GM23338 (cell line): ENCODE data around the gene PIGV. TPM values are rescaled to one million over a fixed set of nuclear protein-coding genes. Genes with fewer than 3 reads are reported as not detected.

Experiments
- ATAC-seq: fragments of 200-7000 bp; cut with Tn5 transposase; 3 replicates; pipeline ENCODE4 v1.9.1; 2020
- DNase-seq: peaks from one replicate; pipeline ENCODE4 v3.0.0-alpha.2; 2015; ENCODE audit warnings: low spot score
- H2AFZ ChIP-seq: fragments of 200-600 bp; sonication (generic); 2 replicates; pipeline ENCODE4 v1.8.0; 2016; ENCODE audit warnings: antibody characterized with exemption, mild to moderate bottlenecking, moderate library complexity
- H3F3A ChIP-seq: fragments of 200-600 bp; sonication (generic); replicated peaks from 2 replicates; pipeline ENCODE4 v1.8.0; 2017; ENCODE audit warnings: antibody characterized with exemption, mixed run types, low read depth
- H3K27ac ChIP-seq: fragments of 200-600 bp; sonication (generic); 2 replicates; pipeline ENCODE4 v1.6.1; 2016; ENCODE audit warnings: low read depth
- H3K27me3 ChIP-seq: fragments of 200-600 bp; sonication (generic); 2 replicates; pipeline ENCODE4 v1.8.0; 2016; ENCODE audit warnings: mild to moderate bottlenecking, mixed run types, moderate library complexity; ENCODE audit not compliant: insufficient read depth
- H3K36me3 ChIP-seq: fragments of 200-600 bp; sonication (generic); 2 replicates; pipeline ENCODE4 v1.8.0; 2016; ENCODE audit warnings: mild to moderate bottlenecking; ENCODE audit not compliant: insufficient read depth
- H3K4me1 ChIP-seq: fragments of 200-600 bp; sonication (generic); 2 replicates; pipeline ENCODE4 v1.8.0; 2016; ENCODE audit warnings: mild to moderate bottlenecking, moderate library complexity; ENCODE audit not compliant: insufficient read depth
- H3K4me2 ChIP-seq: fragments of 200-600 bp; sonication (generic); 2 replicates; pipeline ENCODE4 v1.7.1; 2017; ENCODE audit warnings: mixed run types
- H3K4me3 ChIP-seq: fragments of 200-600 bp; sonication (generic); 2 replicates; pipeline ENCODE4 v1.6.1; 2016; ENCODE audit warnings: mixed run types
- H3K79me2 ChIP-seq: fragments of 200-600 bp; sonication (generic); replicated peaks from 2 replicates; pipeline ENCODE4 v1.8.0; 2017; ENCODE audit warnings: mild to moderate bottlenecking; ENCODE audit not compliant: insufficient read depth
- H3K9me2 ChIP-seq: fragments of 200-600 bp; sonication (generic); 2 replicates; pipeline ENCODE4 v1.8.0; 2017; ENCODE audit not compliant: insufficient read depth
- H4K20me1 ChIP-seq: fragments of 200-600 bp; sonication (generic); replicated peaks from 2 replicates; pipeline ENCODE4 v1.8.0; 2017; ENCODE audit warnings: mild to moderate bottlenecking; ENCODE audit not compliant: insufficient read depth
- H3K27ac Mint-ChIP-seq: 2 replicates; pipeline ENCODE4 v1.8.0; 2020; ENCODE audit warnings: inconsistent platforms, mild to moderate bottlenecking, moderate library complexity, mixed read lengths
- H3K27me3 Mint-ChIP-seq: 3 replicates; pipeline ENCODE4 v1.8.0; 2022; ENCODE audit warnings: low read depth, mild to moderate bottlenecking, moderate library complexity, mixed read lengths, inconsistent platforms; ENCODE audit not compliant: insufficient read depth, poor library complexity
- H3K36me3 Mint-ChIP-seq: 3 replicates; pipeline ENCODE4 v1.8.0; 2021; ENCODE audit warnings: low read depth, mild to moderate bottlenecking, inconsistent platforms, moderate library complexity, mixed read lengths
- H3K4me1 Mint-ChIP-seq: 3 replicates; pipeline ENCODE4 v1.8.0; 2020; ENCODE audit warnings: mild to moderate bottlenecking, inconsistent platforms, mixed read lengths
- H3K4me3 Mint-ChIP-seq: 3 replicates; pipeline ENCODE4 v1.8.0; 2021; ENCODE audit warnings: moderate library complexity, mild to moderate bottlenecking, inconsistent platforms, mixed read lengths
- H3K9me3 Mint-ChIP-seq: 3 replicates; pipeline ENCODE4 v1.8.0; 2020; ENCODE audit warnings: moderate library complexity, mild to moderate bottlenecking, inconsistent platforms, mixed read lengths
- CREB1 ChIP-seq: fragments of 250-450 bp; sonication (Bioruptor Pico); IDR thresholded peaks from 2 replicates; pipeline ENCODE4 v1.5.0; 2020; ENCODE audit warnings: low read depth, mild to moderate bottlenecking, moderate library complexity
- EZH2 ChIP-seq: fragments of 200-600 bp; sonication (generic); IDR thresholded peaks from one replicate; pipeline ENCODE4 v1.8.0; 2017; ENCODE audit warnings: antibody characterized with exemption, mild to moderate bottlenecking, low read depth; ENCODE audit not compliant: unreplicated experiment
- JUNB ChIP-seq: IDR thresholded peaks from one replicate; pipeline ENCODE4 v1.6.1; 2016; ENCODE audit warnings: antibody characterized with exemption; ENCODE audit not compliant: unreplicated experiment
- NANOG ChIP-seq: IDR thresholded peaks from 2 replicates; pipeline ENCODE4 v1.6.1; 2016; ENCODE audit warnings: antibody characterized with exemption, borderline replicate concordance
- POLR2AphosphoS5 ChIP-seq: IDR thresholded peaks from 2 replicates; pipeline ENCODE4 v1.6.1; 2016; ENCODE audit warnings: antibody characterized with exemption, low read depth
- STAT1 ChIP-seq: IDR thresholded peaks from one replicate; pipeline ENCODE4 v1.6.1; 2016; ENCODE audit warnings: antibody characterized with exemption; ENCODE audit not compliant: unreplicated experiment
- ZNF114 ChIP-seq: fragments of 250-450 bp; sonication (Bioruptor Pico); IDR thresholded peaks from 2 replicates; pipeline ENCODE4 v1.5.0; 2020; ENCODE audit warnings: mild to moderate bottlenecking, moderate library complexity
- polyA plus RNA-seq: library from polyadenylated mRNA; unstranded; fragments of >200 nt; fragmentation: Nextera tagmentation; extraction: Ambion mirVana; gene quantifications from 2 replicates; pipeline ENCODE4 v1.2.1, GENCODE V29; 2016
- total RNA-seq: library from RNA; depleted of rRNA; stranded (reverse); fragments of >200 nt; shearing (Covaris generic); gene quantifications from 2 replicates; pipeline ENCODE4 v1.2.3, GENCODE V29; 2014
- TF ChIP-seq, protein P1 (sequence below): IDR thresholded peaks from one replicate; pipeline ENCODE4 v1.6.1; 2018; ENCODE audit warnings: antibody characterized with exemption; ENCODE audit not compliant: unreplicated experiment
- TF ChIP-seq, protein P2 (sequence below), 2 experiments: fragments of 200-600 bp in 1 of 2; sonication (generic) in 1 of 2; conservative IDR thresholded peaks; 2 replicates each; pipeline versions ENCODE4 v1.5.1 to v1.6.1; 2016 to 2017; ENCODE audit warnings: antibody characterized with exemption in 2 of 2, low read depth in 2 of 2, mild to moderate bottlenecking in 2 of 2, moderate library complexity in 1 of 2

The PIGV gene
- total and polyA plus RNA-seq, 2 experiments from 2014 or later = 4.5 to 12.6 TPM

DNA sequence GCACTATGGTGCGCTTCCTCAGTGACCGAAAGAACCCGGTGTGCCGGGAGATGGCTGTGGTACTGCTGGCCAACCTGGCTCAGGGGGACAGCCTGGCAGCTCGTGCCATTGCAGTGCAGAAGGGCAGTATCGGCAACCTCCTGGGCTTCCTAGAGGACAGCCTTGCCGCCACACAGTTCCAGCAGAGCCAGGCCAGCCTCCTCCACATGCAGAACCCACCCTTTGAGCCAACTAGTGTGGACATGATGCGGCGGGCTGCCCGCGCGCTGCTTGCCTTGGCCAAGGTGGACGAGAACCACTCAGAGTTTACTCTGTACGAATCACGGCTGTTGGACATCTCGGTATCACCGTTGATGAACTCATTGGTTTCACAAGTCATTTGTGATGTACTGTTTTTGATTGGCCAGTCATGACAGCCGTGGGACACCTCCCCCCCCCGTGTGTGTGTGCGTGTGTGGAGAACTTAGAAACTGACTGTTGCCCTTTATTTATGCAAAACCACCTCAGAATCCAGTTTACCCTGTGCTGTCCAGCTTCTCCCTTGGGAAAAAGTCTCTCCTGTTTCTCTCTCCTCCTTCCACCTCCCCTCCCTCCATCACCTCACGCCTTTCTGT is 7.3 kb upstream of the PIGV start (continued):
- TF ChIP-seq, protein P1, sequence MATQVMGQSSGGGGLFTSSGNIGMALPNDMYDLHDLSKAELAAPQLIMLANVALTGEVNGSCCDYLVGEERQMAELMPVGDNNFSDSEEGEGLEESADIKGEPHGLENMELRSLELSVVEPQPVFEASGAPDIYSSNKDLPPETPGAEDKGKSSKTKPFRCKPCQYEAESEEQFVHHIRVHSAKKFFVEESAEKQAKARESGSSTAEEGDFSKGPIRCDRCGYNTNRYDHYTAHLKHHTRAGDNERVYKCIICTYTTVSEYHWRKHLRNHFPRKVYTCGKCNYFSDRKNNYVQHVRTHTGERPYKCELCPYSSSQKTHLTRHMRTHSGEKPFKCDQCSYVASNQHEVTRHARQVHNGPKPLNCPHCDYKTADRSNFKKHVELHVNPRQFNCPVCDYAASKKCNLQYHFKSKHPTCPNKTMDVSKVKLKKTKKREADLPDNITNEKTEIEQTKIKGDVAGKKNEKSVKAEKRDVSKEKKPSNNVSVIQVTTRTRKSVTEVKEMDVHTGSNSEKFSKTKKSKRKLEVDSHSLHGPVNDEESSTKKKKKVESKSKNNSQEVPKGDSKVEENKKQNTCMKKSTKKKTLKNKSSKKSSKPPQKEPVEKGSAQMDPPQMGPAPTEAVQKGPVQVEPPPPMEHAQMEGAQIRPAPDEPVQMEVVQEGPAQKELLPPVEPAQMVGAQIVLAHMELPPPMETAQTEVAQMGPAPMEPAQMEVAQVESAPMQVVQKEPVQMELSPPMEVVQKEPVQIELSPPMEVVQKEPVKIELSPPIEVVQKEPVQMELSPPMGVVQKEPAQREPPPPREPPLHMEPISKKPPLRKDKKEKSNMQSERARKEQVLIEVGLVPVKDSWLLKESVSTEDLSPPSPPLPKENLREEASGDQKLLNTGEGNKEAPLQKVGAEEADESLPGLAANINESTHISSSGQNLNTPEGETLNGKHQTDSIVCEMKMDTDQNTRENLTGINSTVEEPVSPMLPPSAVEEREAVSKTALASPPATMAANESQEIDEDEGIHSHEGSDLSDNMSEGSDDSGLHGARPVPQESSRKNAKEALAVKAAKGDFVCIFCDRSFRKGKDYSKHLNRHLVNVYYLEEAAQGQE = no peak
- TF ChIP-seq JUNB = no peak
- no peak for TF ChIP-seq NANOG

DNA sequence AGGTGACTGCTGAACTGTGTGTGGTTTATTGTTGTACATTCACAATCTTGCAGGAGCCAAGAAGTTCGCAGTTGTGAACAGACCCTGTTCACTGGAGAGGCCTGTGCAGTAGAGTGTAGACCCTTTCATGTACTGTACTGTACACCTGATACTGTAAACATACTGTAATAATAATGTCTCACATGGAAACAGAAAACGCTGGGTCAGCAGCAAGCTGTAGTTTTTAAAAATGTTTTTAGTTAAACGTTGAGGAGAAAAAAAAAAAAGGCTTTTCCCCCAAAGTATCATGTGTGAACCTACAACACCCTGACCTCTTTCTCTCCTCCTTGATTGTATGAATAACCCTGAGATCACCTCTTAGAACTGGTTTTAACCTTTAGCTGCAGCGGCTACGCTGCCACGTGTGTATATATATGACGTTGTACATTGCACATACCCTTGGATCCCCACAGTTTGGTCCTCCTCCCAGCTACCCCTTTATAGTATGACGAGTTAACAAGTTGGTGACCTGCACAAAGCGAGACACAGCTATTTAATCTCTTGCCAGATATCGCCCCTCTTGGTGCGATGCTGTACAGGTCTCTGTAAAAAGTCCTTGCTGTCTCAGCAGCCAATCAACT is 6.4 kb upstream of the PIGV start:
- TF ChIP-seq JUNB = no peak
- TF ChIP-seq ZNF114 (CRISPR knock-in tag) = no peak
- TF ChIP-seq EZH2 = no peak
- TF ChIP-seq, protein P2, sequence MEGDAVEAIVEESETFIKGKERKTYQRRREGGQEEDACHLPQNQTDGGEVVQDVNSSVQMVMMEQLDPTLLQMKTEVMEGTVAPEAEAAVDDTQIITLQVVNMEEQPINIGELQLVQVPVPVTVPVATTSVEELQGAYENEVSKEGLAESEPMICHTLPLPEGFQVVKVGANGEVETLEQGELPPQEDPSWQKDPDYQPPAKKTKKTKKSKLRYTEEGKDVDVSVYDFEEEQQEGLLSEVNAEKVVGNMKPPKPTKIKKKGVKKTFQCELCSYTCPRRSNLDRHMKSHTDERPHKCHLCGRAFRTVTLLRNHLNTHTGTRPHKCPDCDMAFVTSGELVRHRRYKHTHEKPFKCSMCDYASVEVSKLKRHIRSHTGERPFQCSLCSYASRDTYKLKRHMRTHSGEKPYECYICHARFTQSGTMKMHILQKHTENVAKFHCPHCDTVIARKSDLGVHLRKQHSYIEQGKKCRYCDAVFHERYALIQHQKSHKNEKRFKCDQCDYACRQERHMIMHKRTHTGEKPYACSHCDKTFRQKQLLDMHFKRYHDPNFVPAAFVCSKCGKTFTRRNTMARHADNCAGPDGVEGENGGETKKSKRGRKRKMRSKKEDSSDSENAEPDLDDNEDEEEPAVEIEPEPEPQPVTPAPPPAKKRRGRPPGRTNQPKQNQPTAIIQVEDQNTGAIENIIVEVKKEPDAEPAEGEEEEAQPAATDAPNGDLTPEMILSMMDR (conservative IDR thresholded peaks at IDR 0.05; ENCODE audit: low read depth in 2 of 2) = no peak
- no peak for TF ChIP-seq STAT1
- no peak for TF ChIP-seq NANOG
- TF ChIP-seq CREB1 (CRISPR knock-in tag) = no peak
- no peak for TF ChIP-seq POLR2AphosphoS5
- H3K4me2 ChIP-seq = no peak overlapping the region
- peaks cover 38% of the 10 kb centered on the region for H3K4me1 Mint-ChIP-seq
- peaks cover 6% of the 10 kb centered on the region; the same call in 1 of the 2 replicates for H4K20me1 ChIP-seq
- no peaks in the 10 kb centered on the region; the same call in 2 of the 3 replicates for H3K9me3 Mint-ChIP-seq
- no peak overlapping the region for H2AFZ ChIP-seq
- ATAC-seq (no peak), DNase-seq (no peak)
- peaks cover 56% of the 10 kb centered on the region for H3K36me3 Mint-ChIP-seq
- no peak overlapping the region for H3K27ac Mint-ChIP-seq
- no peaks in the 10 kb centered on the region for H3K27me3 ChIP-seq
- H3K4me1 ChIP-seq = peaks cover 19% of the 10 kb centered on the region
- H3F3A ChIP-seq = peaks cover 6% of the 10 kb centered on the region
- H3K36me3 ChIP-seq = peaks cover 28% of the 10 kb centered on the region
- no peak overlapping the region for H3K4me3 ChIP-seq
- H3K27ac ChIP-seq = no peak overlapping the region
- peaks cover 8% of the 10 kb centered on the region for H3K27me3 Mint-ChIP-seq
- H3K79me2 ChIP-seq = no peaks in the 10 kb centered on the region
- no peaks in the 10 kb centered on the region for H3K9me2 ChIP-seq
- H3K4me3 Mint-ChIP-seq = no peak overlapping the region
